Posterior cingulate gyrus (tissue), 11 donors: Measurements from ENCODE around the gene LRRC4.
A peak's percentile ranks its signal among the peaks of the same experiment; 100 is the strongest.

Source experiments
- DNase-seq, 10 donors: peaks; one replicate each; pipeline versions ENCODE4 v3.0.0 to v3.0.0-alpha.2; 2020 to 2021; ENCODE audit warnings: mixed read lengths in 3 of 10
- intact Hi-C: fragments of 100-400 bp; cut with DNase I; formaldehyde crosslinking; loops from one replicate; pipeline ENCODE4 v1.15.1; 2023

Gene LRRC4, protein sequence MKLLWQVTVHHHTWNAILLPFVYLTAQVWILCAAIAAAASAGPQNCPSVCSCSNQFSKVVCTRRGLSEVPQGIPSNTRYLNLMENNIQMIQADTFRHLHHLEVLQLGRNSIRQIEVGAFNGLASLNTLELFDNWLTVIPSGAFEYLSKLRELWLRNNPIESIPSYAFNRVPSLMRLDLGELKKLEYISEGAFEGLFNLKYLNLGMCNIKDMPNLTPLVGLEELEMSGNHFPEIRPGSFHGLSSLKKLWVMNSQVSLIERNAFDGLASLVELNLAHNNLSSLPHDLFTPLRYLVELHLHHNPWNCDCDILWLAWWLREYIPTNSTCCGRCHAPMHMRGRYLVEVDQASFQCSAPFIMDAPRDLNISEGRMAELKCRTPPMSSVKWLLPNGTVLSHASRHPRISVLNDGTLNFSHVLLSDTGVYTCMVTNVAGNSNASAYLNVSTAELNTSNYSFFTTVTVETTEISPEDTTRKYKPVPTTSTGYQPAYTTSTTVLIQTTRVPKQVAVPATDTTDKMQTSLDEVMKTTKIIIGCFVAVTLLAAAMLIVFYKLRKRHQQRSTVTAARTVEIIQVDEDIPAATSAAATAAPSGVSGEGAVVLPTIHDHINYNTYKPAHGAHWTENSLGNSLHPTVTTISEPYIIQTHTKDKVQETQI

DNA sequence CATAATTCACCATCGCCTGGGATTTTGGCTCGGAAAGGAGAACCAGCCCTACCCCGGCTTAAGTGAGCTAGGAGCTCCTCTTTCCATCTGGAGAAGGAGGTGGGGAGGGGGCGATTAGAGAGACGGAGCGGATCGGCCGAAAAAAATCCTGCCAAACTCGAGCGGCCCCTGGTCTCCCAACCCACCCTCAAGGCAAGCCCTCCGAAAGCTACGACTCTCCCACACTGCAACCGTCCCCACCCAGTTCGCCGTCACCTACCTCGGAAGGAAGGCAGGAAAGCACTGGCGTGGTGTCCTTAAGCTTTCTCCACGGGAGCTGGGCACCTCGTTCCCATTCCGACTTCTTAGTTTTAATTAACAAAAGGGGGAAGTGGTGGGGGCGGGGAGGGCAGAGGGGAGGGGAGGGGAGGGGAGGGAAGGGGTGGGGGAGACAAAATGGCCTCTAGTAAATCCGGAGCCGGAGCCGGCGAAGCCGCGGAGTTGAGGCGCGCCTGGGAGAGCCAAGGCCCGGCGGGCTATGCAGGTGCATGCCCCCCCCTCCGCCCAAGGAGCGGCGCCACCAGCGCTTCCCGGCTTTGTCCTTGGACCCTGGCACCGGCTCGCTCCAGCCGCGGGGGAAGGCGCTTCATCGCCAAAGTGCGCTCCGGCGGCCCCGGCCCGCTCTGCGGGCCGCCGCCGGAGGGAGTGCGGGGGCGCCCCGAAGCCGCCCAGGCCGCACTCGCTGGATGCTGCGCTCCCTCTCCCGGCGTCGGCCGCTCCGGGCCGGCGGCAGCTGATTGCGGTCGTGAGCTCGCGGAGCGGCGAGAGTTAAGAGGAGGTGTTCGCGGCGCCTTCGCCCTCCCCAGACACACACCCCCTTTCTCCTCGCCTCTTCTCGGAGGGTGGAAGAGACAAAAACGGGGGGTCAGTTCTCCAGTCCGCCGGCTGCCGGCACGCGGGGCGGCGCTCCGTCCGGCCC, at the start of gene LRRC4:
TSS of gene LRRC4 (minus strand) at position 784 of the 958 bp plus-strand sequence. CDS start 797 bp downstream, outside the sequence.
- peak in 5 of 10 donors; percentile 56 to 92 (median 86) for DNase-seq
- intact Hi-C loops: loop anchor here (2.0 kb wide), 1 partner anchor 314 kb away; no protein-coding TSS in a partner anchor

DNA sequence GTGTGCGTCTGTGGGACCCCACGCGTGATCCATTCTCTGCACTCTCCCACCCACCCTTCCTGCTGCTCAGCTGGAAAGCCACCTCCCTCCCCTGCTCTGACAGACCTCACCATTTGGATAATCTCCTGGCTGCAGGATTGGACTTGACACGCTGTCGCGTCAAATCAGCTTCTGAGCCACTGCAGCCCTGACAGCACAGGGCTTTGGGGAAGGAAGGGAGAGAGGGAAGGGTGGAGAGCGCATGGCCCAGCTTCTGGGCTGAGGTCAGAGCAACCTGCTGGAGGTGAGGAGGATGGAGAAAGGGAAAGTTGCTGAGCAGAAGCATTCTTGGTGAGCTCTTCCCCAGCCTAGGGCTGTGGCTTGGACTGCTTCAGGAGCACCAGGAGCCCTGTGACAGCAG, 48.9 kb upstream of the LRRC4 start:
- intact Hi-C loops: no loop called here
- DNase-seq: peak in 1 of 10 donors; percentile 32

DNA sequence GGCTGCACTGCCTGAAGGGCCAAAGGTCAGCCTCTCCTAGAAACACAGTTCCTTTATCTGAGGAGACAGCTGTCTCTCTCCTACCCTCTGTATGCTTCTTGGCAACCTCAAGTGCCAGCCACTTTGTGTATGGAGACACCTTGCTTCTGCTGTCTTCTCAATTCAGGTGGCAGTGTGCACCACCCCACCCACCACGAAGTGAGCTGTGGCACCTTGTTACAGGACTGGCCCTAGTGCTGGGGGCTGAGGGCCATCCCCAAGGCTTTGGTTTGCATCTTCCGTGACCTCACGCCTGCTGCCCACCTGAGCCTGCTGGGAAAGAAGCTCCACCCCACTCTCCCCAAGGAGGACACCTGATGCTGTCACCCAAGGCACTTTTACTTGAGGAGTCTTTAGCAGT, 47.1 kb upstream of the LRRC4 start:
- no peak for DNase-seq
- intact Hi-C loops: no loop called here

DNA sequence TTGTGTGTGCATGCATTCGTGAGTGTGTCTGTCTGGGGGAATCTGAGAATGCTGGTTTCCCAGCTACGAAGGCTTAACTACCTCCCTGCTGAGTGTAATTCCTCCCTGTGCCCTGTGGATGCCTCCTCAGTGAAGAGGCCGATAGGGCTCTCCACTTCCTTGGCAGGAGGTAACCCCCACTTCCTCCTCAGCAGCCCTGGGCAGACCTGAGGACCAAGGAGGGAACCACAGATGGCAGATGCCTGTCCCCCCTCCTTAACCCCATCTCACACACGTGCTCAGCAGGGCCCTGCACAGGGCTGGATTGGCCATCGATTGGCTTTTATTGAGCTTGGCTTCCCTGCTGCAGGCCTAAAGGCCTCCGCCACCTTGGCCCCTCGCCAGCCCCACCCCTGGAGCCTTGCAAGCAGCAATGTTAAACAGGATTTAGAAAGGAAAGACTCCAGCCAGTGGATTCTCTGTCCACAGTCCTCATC, 45.6 kb upstream of the LRRC4 start:
- DNase-seq: peak in 5 of 10 donors; percentile 8 to 82 (median 38)
- intact Hi-C loops: no loop called here

DNA sequence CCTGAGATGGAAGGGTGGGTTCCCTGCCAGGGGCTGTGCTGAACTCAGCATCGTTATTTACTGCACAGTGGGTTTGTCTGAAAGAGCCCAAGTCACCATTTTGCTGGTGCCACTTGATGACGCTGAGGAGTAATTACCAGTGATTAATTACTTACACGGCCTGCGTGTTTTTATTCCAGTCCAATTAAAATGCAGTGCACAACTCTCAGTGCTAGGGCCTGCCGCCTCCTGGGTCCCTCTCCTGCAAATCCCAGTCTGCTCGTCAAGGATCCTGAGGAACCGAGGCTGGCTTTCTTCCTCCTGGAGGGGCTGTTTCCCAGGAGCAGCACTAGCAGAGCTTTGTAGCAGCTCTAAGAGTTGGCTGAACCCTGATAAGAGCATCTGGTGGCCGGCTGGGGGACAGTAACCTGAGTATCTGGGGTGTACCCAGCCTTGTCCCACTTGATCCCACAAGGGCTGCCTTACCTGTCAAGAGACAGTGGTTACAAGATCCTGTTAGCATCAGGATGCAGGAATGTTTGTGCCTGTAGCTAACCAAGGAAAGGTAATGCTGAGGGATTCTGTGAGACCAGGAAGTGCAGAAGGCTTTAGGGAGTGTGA, 45.1 kb upstream of the LRRC4 start:
- intact Hi-C loops: no loop called here
- peak in 3 of 10 donors; percentile 57 to 78 (median 67) for DNase-seq

DNA sequence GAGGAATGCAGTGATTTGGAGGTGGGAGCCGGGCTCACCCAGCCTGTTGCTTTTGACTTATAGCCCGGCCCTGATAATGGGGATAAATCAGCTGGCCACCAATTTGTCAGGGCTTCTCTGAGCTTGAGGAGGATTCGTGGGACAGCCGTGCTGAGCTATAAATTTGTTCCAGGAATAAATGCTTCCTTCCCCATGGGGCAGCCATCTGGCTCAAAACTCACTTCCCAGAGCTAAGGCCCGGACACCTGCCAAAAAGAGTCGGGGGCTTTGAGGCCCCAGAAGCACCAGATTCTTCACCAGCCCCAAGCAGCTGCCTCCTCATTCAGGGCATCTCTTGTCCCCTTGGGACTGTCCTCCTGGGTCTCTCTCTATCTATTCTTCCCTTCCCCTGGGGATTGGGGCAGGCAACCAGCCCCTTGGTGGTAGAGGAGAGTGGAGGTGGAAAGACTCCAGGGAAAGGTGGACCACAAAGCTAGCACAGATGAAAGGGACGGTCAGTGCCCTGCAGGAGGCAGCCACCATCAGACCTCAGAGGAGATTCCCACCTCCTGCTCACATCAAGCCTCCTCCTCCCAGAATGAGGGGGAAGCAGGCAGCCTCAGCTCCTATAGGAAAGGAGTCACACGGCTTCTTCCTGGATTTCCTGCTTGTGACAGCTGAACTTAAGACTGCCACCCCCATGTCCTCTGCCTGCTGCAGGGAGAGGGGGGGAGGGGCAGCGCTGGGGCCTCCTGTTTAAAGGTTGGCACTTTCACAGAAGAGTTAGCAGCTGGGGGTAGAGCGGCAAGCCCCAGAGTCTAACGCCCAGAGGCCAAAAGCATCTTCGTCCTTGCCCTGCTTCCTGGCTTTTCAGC, 44.2 kb upstream of the LRRC4 start:
- intact Hi-C loops: no loop called here
- DNase-seq: peak in 5 of 10 donors; percentile 27 to 84 (median 73)

DNA sequence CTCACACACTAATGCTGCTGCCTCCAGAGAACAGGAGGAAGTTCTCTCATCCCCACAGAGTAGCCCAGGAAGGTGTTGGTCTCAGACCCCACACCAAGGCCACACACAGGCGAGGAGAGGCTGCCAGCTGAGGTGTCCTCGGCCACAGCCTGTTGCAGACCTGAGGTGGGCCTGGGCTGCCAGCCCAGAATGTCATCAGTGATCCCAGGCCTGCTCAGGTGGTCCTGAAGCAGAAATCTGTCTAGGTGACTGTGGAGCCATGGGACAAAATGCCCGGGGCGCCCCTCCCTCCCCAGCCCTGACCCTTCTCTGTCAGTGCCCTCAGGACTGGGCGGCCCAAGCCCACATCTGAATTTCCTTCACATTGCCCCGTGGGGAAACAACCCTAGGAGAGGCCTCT, 43.5 kb upstream of the LRRC4 start:
- peak in 2 of 10 donors; percentile 51 to 59 for DNase-seq
- intact Hi-C loops: no loop called here

DNA sequence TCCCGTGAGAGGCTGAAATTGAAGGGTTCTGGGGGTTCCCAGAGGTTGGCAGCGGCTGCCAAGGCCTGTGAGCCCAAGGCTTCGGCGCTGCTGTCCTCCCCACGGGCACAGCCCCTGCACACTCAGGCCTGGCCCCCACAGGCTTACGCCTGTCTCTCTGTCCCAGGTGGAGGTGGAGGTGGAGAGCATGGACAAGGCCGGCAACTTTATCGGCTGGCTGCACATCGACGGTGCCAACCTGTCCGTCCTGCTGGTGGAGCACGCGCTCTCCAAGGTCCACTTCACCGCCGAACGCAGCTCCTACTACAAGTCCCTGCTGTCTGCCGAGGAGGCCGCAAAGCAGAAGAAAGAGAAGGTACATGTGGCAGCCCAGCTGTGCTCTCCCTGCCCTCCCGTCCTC, 43.1 kb upstream of the LRRC4 start:
- intact Hi-C loops: no loop called here
- peak in 2 of 10 donors; percentile 76 to 78 for DNase-seq

DNA sequence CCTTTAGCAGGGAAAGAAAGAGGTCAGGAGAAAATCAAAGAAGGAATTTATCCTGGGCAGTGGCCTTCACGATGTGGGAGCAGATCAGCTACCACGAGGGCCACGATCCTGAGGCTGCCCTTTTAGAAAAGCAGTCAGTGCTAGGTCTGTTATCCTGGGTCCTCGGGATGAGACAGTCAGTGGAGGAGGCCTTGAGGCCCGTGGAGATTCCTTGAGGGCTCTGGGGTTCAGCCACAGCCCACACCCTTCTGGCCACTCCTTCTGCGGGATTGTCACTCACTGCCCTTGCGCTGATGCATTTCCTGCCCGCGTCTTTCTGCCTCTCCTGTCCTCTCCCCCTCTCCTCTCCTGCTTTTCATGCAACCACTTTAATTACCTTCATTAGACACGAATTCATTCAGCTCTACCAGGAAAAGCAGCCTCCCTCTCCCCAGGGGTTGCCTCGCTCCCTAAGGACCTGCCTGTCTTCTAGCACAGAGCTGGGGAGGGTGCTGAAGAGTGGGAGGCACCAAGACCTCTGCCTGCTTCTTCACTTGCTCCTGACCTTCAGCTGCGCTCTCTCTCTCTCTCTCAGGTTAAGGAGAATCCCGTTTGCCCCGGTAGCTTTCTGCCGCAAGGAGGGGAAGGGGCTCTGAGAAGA, 42.6 kb upstream of the LRRC4 start:
- intact Hi-C loops: no loop called here
- DNase-seq: peak in 2 of 10 donors; percentile 23 to 67

DNA sequence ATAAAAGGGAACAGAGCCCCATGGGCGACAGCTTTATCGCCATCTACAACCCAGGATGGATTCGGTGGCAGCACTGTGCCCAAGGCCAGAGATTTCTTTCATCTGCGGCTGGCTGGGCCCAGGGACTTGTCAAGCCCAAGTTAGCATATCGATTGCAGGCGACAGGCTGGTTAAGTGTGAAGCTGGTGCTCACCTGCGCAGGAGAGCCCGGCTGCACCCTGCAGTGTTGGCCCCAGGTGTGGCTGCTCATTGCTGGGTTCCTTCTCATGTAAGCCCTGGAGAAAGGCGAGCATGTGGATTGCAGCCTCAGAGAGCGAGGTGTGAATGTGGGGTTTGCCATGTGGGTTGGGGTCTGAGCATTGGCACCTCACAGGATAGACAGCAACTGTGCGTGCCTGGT, 40.6 kb upstream of the LRRC4 start:
- intact Hi-C loops: no loop called here

DNA sequence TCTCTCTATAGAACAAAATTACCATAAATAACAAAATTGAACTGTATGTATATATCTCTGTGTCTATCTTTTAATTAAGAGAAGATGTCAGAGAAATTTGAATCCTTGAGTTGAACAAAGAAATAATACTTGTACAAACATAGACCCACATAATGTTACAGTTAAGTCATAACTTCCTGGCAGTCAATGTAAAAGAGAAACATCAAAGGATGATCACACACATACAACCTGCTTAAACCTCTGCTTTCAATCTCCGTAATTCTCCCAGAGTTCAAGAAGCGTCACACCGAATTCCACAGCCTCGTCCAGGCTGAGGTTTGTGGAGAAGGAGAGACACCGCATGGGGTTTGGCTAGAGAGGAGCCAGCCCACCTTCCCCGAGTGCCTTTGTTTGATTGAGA, 40.1 kb upstream of the LRRC4 start:
- intact Hi-C loops: no loop called here
- no peak for DNase-seq

More for the DNA sequence above, 40.6 kb upstream of the LRRC4 start:
- DNase-seq: peak in 2 of 10 donors; percentile 73 to 80

DNA sequence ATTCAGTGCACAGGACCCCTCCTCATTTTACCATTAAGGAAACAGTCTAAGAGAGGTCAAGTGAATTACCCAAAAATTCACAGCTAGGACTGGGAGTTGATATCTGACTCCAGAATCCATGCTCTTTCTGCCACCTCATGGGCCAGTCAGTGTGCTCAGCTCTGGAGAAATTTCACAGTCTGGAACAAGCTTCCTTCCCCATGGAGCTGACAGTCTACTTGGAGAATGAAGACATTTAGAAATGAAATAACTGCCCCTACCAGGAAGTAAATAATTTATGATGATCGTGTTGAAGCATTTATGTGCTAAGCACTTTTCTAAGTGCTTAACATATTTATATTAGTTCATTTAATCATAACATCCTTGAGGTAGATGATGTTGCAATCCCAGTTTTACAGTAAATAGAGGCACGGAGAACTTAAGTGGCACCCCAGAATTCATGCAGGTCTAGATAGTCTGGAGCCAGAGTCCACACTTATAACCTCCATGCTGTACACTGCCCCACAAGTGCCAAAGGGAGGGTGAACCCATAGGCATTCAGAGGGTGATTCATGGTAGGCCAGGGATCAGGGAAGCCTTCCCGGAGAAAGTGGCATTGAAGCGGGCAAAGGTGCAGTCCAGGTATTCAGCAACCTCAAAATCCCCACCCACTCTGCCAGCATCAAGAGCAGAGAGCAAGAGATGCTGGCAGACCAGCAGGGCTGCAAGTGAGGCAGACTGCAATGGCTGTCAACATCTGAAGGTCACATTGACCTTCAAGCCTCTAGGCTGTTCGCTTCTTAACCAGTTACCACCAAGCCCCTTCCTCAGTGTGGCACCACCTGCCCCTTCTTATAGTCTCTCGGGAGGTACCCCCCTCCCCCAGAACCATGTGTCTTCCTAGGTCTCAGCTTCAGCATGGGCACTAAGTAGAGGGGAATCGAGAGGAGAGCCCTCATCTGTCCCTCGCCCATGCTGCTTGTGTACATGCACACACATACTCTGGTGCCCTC, 38.4 kb upstream of the LRRC4 start:
- DNase-seq: peak in 2 of 10 donors; percentile 50
- intact Hi-C loops: no loop called here

DNA sequence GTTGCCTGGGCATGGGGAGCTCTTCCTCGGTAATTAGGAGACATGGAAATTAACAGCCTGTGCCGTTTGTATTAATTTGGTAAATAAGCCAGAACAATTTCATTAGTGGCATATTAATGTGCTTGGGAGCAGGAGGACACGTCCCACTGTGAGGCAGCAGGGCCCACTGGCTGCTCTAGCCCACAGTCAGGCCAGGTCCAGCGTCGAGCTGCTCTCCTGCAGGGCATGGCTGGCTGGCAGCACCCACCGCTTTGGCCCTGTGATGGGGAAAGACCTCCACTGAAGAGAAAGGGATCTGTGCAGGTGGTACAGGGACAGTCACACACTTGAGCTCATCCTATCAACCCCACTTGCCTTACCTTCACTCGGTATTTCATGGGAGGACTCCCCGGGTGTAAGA, 37.5 kb upstream of the LRRC4 start:
- intact Hi-C loops: no loop called here
- peak in 2 of 10 donors; percentile 59 to 65 for DNase-seq

DNA sequence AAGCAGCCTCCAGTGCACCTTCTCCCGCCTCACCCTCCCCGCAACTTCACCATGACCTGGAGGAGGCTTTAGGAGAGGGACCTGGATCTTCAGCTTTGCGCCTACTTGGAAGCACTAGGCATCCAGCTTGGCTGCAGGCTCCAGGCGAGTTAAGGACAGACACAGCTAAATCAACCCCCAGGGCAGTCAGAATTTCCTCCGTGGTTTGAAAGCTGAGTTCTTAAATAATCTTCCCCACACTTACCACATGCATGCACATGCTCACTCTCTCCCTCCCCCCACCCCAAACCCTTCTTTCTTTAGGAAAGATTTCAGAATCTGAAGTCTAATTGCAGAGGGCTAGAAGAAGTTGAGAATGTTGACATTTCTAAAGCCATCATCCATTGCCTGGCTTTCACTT, 36.7 kb upstream of the LRRC4 start:
- intact Hi-C loops: no loop called here
- peak in 2 of 10 donors; percentile 24 to 26 for DNase-seq

DNA sequence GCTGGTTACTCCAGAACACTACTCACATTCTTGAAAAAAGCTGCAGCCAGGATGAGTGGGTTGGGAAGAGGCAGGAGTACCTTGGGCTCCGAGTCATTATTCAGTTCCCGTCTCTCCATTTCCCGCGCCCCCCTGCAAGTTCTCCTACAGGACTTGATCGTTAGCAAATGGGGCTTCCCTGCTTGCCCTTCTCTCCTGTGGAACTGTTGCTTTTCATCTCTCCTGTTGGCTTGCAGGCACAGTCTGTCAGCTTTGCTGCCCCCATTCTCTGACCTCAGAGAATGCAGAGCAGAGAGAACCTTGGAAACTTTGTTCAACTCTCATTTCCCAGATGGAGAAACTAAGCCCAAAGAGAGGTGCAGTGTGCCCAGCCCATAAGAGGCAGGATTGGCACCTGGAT, 35.6 kb upstream of the LRRC4 start:
- intact Hi-C loops: no loop called here
- DNase-seq: peak in 2 of 10 donors; percentile 35 to 61

DNA sequence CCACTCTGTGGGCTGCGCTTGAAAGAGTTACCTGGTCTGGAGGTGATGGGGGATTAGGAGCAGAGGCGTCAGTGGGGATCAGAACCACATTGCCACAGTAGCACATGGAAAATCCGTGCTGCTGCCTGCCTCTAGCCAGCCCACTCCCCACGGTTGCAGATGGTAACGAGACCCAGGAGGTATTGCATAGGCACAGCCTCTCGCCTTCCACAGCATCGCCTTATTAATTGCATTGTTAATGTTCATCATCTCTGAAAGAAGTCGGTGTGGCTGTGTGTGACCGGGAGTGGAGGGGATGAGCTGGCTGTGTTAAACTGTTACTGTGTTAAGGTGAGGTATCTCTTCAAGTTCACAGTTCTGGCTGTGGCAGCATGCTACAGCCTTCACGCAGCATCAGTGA, 35.2 kb upstream of the LRRC4 start:
- intact Hi-C loops: no loop called here
- DNase-seq: peak in 1 of 10 donors; percentile 21

DNA sequence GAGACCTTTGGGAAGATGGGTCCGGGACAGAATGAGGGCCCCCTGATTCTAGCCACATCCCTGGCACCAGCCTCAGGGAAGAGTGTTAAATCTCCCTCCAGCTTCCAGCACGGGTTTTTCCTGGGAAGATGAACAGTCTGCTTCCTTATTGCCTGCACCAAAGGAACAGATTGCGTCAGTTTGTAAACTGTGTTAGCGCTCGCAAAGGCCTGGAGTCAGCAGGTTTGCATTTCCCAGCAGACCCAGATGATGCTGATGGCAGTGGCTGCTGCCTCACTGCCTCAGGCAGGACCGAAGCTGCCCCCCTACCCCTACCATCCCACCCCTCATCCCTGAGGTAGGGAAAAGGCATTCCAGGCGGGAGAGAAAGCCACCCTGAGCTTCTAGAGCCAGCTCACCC, 34.6 kb upstream of the LRRC4 start:
- intact Hi-C loops: no loop called here
- peak in 3 of 10 donors; percentile 42 to 87 (median 86) for DNase-seq
